Iris pigment epithelial cell (primary cell): Measurements from ENCODE around the gene GABRB1.

ENCODE experiments used
- DNase-seq: peaks from one replicate; pipeline ENCODE4 v3.0.0-alpha.2; 2011; ENCODE audit warnings: low read depth

Gene GABRB1

GRCh38 chr4:47031011-47031678 lies at the start of gene GABRB1:
Gene GABRB1 (plus strand): TSS chr4:47031567.
- DNase-seq = peak; percentile 31

GRCh38 chr4:46984781-46985180 lies 46.6 kb upstream of the GABRB1 start:
- DNase-seq = no peak

GRCh38 chr4:46986922-46987638 lies 44.3 kb upstream of the GABRB1 start:
- no peak for DNase-seq

- DNase-seq = no peak
Measured at GRCh38 chr4:46992338-46992737, 39.0 kb upstream of the GABRB1 start.

- no peak for DNase-seq
Measured at GRCh38 chr4:46993075-46994006, 38.0 kb upstream of the GABRB1 start, which contains the start of gene GABRA4. Gene GABRA4 (minus strand): TSS chr4:46993581. CDS start chr4:46993424, 157 bp downstream.

GRCh38 chr4:46994007-46994405 lies 37.4 kb upstream of the GABRB1 start:
- DNase-seq = no peak

GRCh38 chr4:46999566-46999965 lies 31.8 kb upstream of the GABRB1 start:
- DNase-seq = peak; percentile 13

- DNase-seq = no peak
Measured at GRCh38 chr4:47000406-47000805, 31.0 kb upstream of the GABRB1 start.

- DNase-seq = peak; percentile 24
Measured at GRCh38 chr4:47002580-47002979, 28.8 kb upstream of the GABRB1 start.

GRCh38 chr4:47010347-47010911 lies 20.9 kb upstream of the GABRB1 start:
- DNase-seq = no peak

- no peak for DNase-seq
Measured at GRCh38 chr4:47010912-47011446, 20.4 kb upstream of the GABRB1 start.

GRCh38 chr4:47012676-47013075 lies 18.7 kb upstream of the GABRB1 start:
- DNase-seq = no peak

- no peak for DNase-seq
Measured at GRCh38 chr4:47013373-47013772, 18.0 kb upstream of the GABRB1 start.

GRCh38 chr4:47017081-47017480 lies 14.3 kb upstream of the GABRB1 start:
- no peak for DNase-seq

- no peak for DNase-seq
Measured at GRCh38 chr4:47017494-47017893, 13.9 kb upstream of the GABRB1 start.

GRCh38 chr4:47031751-47032404 lies 511 bp downstream of the GABRB1 start:
- no peak for DNase-seq

GRCh38 chr4:47032405-47033106 lies 1.2 kb downstream of the GABRB1 start:
- peak; percentile 22 for DNase-seq

- DNase-seq = no peak
Measured at GRCh38 chr4:47038263-47038662, 6.9 kb downstream of the GABRB1 start.

- no peak for DNase-seq
Measured at GRCh38 chr4:47040828-47041227, 9.5 kb downstream of the GABRB1 start.

GRCh38 chr4:47043821-47044220 lies 12.5 kb downstream of the GABRB1 start:
- DNase-seq = no peak

GRCh38 chr4:47045261-47045660 lies 13.9 kb downstream of the GABRB1 start:
- no peak for DNase-seq
